T-helper 1 cell treated with Interleukin-12 subunit alpha and Interleukin-12 subunit beta and Interleukin-4 antibody, amounts not matched to agents 30 ng/mL and 1 ng/mL, for 36 hours (primary cell): ENCODE measurements around the gene PPM1N. TPM values are rescaled to one million over a fixed set of nuclear protein-coding genes. Genes with fewer than 3 reads are reported as not detected.

Experiments
- intact Hi-C: fragments of 100-400 bp; cut with micrococcal nuclease; formaldehyde crosslinking; loops from one replicate; pipeline ENCODE4 v1.15.1; 2024
- total RNA-seq: library from RNA; stranded (reverse); gene quantifications from 2 replicates; pipeline ENCODE4 v1.2.3, GENCODE V29; 2022

Gene PPM1N
- total RNA-seq, 1 donor from 2014 or later: 1.4 TPM

GRCh38 chr19:45523642-45524256, 25.5 kb downstream of the PPM1N start:
- intact Hi-C loops: loop anchor here (1.0 kb wide), 7 partner anchors 14 to 169 kb away; partner anchors contain the start of genes OPA3 and QPCTL

DNA sequence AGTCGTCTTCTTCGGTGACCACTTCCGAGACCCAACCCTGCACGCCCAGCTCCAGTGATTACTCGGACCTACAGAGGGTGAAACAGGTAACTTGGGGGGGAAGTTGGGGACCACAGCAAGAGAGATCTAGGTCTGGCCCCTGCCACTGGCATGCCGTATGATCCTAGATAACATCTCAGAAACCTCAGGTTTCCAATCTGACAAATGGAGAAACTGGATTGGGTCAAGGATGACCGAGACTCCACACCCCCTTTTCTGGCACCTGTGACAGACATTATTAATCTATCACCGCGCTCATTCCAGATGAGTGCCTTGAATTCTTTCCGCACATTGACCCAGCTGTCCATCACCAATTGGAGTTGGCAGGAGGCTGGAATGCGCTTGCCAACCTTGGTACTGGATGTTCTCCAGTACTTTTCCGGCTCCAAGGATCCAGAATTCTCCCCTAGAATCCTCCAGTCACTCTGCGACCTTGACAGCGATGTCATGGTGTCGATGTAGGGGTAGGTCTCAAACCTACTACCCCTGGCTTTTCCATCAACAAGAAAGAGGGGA, 26.4 kb downstream of the PPM1N start:
- intact Hi-C loops: no loop called here

GRCh38 chr19:45526143-45526542, 27.9 kb downstream of the PPM1N start:
- intact Hi-C loops: no loop called here

GRCh38 chr19:45526971-45527370, 28.7 kb downstream of the PPM1N start:
- intact Hi-C loops: no loop called here

GRCh38 chr19:45527731-45528130, 29.5 kb downstream of the PPM1N start:
- intact Hi-C loops: no loop called here

DNA sequence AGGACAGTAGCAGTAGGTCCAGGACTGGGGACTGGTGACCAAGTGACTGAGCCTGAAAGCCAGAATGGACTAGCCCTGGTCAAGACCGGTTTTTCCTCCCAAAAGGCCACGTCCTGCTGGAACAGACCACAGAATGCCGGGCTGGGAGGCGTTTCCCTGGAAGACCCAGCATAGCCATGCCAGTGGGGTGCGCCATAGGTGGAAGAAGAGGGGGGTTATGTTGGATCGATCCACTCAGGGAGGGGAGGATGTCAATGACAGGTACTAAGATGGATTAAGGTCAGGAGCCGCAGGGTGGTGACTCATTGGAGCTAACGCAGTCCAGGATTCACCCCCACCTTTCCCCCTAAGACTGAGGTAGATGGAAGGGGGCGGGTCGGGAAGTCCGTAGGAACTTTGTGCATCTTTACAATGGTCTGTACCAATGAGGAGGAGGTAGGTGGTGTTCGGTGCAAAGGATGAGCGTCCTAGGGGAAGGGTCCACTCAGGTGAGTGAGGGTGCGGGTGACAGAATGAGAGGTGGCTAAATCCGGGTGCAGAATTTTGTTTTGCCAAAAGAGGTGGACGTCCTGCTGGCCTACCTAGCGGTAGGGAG, 30.0 kb downstream of the PPM1N start:
- intact Hi-C loops: no loop called here

- intact Hi-C loops: no loop called here
These were observed 30.6 kb downstream of the PPM1N start for GRCh38 chr19:45528744-45529419.

GRCh38 chr19:45529420-45529785, 31.2 kb downstream of the PPM1N start:
- intact Hi-C loops: no loop called here

DNA sequence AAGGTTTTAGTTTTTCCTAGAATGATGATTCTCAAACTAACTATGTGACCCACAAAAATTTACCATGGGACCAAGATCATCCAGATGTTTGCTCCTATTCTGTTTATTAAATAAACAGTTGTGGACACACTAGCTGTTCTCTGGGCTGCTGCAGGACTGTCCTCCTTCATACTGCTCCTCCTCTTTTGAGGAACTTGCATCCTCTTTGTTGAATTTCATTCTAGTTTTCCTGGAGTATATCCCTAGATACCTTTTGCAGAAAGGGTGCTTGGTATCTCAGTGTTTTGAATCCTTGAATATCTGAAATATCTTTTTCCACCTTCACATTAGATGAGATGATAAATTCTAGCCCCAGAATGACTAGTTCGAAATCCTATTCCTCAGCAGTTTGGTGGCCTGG, 33.1 kb downstream of the PPM1N start:
- intact Hi-C loops: no loop called here

DNA sequence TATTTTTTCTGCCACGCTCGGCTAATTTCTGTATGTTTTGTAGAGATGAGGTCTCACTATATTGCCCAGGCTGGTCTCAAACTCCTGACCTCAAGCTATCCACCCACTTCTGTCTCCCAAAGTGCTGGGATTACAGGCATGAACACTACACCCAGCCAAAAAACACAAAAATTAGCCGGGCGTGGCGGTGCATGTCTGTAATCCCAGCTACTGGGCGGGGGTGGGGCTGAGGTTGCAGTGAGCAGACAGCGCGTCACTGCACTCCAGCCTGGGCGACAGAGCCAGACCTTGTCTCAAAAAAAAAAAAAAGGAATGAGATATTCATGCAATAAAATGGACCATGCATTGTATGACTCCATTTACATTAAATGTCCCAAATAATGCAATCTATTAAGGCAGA, 41.2 kb downstream of the PPM1N start:
- intact Hi-C loops: no loop called here

DNA sequence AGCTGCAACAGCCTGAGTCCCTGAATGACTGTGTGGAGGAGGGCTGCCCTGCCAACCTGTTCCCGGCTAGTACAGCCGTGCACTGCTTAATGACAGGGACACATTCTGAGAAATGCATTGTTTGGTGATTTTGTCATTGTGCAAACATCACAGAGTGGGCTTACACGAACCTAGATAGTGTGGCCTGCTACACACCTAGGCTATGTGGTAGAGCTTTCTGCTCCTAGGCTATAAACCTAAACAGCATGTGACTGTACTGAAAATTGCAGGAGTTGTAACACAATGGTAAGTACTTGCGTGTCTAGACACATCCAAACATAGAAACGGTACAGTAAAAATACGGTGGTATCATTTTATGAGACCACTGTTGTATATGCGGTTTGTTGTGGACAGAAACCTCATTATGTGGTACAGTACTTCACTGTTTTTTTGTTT, 44.0 kb downstream of the PPM1N start:
- intact Hi-C loops: no loop called here

DNA sequence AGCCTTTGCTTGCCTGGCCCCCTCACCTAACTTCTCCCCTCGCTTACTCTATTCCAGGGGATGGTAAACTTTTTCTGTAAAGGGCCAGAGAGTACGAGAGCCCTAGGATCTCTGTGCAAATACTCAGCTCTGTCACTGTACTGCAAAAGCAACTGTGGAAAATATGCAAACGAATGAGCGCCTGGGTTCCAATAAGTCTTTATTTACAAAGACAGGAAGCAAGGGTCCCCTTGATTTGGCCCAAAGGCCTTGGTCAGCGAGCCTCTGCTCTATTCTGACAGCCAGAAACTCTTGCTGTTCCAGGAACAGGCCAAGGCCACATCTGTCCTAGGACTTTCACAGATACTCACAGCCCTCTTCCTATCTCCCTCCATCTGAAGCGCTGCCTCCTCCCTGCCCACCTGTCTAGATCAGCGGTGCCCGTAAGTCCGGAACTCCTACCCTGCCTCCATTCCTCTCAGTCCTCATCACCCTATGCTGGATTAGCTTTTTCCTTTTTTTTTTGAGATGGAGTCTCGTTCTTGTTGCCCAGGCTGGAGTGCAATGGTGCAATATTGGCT, 49.0 kb downstream of the PPM1N start:
- intact Hi-C loops: no loop called here

GRCh38 chr19:45547965-45548609, 49.8 kb downstream of the PPM1N start:
- intact Hi-C loops: no loop called here

Other genes starting within 250 kb of the PPM1N start
- gene MARK4, start 247.2 kb upstream of the PPM1N start, total RNA-seq: 25.8 and 29.4 TPM in 2 replicates
- not detected in 2 replicates for gene CKM, start 175.6 kb upstream of the PPM1N start, total RNA-seq
- gene KLC3, start 157.7 kb upstream of the PPM1N start, total RNA-seq: not detected in 2 replicates
- 22.0 and 23.4 TPM in 2 replicates for gene ERCC2, start 127.9 kb upstream of the PPM1N start, total RNA-seq
- gene PPP1R13L, start 93.4 kb upstream of the PPM1N start, total RNA-seq: 10.6 and 11.8 TPM in 2 replicates
- gene POLR1G, start 91.8 kb upstream of the PPM1N start, total RNA-seq: 8.2 and 9.2 TPM in 2 replicates
- 86.2 and 88.5 TPM in 2 replicates for gene ERCC1, start 74.5 kb upstream of the PPM1N start, total RNA-seq
- gene FOSB, start 30.4 kb upstream of the PPM1N start, total RNA-seq: 5.5 and 6.4 TPM in 2 replicates
- gene RTN2, start 1.4 kb upstream of the PPM1N start, total RNA-seq: 2.4 and 2.9 TPM in 2 replicates
- 265 and 267 TPM in 2 replicates for gene VASP, start 9.0 kb downstream of the PPM1N start, total RNA-seq
- 14.8 and 15.0 TPM in 2 replicates for gene OPA3, start 86.4 kb downstream of the PPM1N start, total RNA-seq
- not detected in 2 replicates for gene GPR4, start 103.8 kb downstream of the PPM1N start, total RNA-seq
- 113 and 120 TPM in 2 replicates for gene EML2, start 141.0 kb downstream of the PPM1N start, total RNA-seq
- 4.2 and 5.3 TPM in 2 replicates for gene GIPR, start 169.8 kb downstream of the PPM1N start, total RNA-seq
- 489 and 509 TPM in 2 replicates for gene SNRPD2, start 193.5 kb downstream of the PPM1N start, total RNA-seq
- gene QPCTL, start 194.2 kb downstream of the PPM1N start, total RNA-seq: 6.4 and 10.2 TPM in 2 replicates
- gene FBXO46, start 232.5 kb downstream of the PPM1N start, total RNA-seq: 35.1 and 41.9 TPM in 2 replicates
- not detected in 2 replicates for gene MEIOSIN, start 235.0 kb downstream of the PPM1N start, total RNA-seq